NCI-H82 (cell line): ENCODE results near the gene KLK15.

ENCODE experiments used
- DNase-seq: peaks from one replicate; lab custom pipeline; 2025; lab: John Stamatoyannopoulos, UW

The KLK15 gene

GRCh38 chr19:50843701-50844221, 10.4 kb upstream of the KLK15 start:
- no peak for DNase-seq

DNA sequence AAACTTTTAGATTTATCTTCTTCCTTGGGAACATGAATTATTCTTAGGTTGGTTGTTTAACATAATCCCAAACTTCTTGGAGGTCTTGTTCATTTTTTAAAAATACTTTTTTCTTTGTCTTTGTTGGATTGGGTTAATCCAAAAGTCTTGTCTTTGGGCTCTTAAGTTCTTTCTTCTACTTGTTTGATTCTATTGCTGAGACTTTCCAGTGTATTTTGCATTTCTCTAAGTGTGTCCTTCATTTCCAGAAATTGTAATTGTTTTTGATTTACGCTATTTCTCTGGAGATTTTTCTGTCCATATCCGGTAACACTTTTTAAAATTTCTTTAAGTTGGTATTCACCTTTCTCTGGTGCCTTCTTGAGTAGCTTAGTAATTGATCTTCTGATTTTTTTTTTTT, 9.8 kb upstream of the KLK15 start:
- no peak for DNase-seq

- DNase-seq, result no peak
Measured at GRCh38 chr19:50842130-50842529, 8.8 kb upstream of the KLK15 start.

DNA sequence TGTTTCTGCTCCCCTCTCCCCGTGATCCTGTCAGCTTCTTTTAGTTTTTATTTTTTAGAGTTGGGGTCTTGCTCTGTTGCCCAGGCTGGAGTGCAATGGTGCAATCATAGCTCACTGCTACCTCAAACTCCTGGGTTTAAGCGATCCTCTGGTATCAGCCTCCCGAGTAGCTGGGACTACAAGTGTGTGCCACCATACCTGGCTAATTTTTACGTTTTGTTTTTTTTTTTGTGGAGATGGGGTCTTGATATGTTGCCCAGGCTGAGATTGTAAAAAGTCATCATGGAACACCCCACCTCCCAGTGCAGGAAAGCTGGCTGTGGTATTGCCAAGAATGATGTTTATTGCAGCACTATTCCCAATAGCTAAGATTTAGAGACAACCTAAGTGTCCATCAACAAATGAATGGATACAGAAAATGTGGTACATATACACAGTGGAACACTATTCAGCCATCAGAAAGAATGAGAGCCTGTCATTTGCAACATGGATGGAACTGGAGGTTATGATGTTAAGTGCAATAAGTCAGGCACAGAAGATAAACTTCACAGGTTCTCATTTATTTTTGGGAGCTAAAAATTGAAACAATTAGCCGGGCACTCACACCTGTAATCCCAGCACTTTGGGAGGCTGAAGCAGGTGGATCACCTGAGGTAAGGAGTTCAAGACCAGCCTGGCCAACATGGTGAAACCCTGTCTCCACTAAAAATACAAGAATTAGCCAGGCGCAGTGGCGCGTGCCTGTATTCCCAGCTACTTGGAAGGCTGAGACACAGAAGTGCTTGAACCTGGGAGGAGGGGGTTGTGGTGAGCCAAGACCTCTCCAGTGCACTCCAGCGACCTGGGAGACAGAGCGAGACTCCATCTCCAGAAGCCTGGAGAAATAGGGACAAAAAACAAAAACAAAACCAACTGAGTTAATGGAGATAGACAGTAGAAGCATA, 6.6 kb upstream of the KLK15 start:
- DNase-seq, result no peak

DNA sequence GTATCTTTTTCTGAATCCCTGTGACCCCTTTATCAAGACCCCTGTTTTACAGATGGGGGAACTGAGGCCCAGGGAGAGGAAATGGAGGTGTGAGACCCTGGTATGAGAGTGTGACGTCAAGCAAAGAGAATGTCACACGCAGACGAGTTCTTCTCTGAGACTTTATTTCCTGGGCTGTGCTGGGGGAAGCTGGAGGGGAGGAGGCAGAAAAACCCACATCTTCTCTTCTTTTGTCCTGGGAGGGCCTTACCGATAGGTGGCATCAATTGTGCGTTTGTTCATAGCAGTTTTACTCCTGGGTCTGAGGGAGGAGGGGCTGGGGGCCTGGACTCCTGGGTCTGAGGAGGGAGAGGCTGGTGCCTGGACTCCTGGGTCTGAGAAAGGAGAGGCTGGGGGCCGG, 4.9 kb upstream of the KLK15 start:
- no peak for DNase-seq

GRCh38 chr19:50837300-50837699, 3.9 kb upstream of the KLK15 start:
- no peak for DNase-seq

DNA sequence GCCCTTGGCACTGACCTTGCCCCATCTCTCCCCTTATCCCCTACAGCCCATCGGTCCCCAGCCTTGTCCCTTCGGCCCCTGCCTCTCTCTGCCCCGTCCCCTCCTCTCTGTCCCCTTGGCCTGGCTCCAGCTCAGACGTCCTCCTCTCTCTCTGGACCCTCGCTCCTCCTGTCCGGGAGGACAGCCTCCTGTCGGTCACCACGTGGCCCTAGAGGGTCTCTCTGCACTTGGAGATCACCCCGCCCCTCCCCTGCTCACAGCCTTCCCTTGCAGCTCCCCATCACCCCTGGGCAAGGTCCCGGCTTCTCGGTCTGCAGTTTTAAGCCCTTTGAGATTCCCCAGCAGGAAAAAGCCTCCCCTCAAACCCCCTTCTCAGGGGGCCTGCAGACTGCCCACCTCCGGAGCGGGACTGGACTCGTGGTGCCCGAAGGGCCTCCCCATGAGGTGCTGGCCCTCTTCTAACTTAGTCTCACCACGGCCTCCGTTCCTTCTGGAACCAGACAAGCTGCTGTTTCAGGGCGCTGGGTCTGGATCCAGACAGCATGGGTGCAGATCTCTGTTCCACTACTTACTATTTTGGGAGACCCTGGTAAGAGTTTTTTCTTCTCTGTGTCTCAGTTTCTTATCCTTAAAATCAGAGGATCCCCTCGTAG, 3.3 kb upstream of the KLK15 start:
- DNase-seq, result no peak

DNA sequence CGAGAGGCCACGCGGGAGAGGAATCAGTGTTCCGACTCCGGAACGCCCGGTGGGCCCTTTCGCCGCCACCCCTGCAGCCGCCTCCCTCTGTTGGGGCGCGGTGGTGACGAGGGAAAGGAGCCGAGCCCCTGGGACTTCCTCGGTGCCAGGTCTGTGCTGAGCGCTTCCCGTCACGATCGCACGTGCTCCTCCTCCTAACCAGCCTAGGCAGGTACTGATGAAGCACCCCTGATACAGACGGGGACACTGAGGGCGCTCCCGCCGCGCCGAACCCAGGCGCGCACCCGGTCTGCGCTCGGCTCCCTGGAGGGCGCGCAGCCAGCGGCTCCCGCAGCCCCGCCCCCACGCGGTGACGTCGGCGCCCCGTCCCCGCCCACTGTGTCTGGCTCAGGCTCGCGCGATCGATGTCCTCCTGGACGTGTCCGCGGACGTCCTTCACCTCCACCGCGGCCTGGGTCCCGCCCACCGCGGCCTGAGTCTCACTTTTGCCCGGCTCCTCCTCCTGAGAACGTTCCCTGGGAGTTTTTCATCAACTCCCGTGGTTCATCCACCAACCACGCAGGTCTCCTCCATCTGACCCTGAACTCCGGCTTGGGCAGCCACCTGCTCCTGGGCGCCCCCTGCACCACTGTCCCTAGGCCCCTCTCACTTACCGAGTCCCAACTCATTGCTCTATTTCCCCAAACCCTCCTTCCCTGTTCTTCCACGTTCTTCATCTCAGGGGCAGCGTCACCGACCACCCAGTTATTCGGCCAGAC, 2.6 kb upstream of the KLK15 start:
- peak; percentile 65 for DNase-seq

DNA sequence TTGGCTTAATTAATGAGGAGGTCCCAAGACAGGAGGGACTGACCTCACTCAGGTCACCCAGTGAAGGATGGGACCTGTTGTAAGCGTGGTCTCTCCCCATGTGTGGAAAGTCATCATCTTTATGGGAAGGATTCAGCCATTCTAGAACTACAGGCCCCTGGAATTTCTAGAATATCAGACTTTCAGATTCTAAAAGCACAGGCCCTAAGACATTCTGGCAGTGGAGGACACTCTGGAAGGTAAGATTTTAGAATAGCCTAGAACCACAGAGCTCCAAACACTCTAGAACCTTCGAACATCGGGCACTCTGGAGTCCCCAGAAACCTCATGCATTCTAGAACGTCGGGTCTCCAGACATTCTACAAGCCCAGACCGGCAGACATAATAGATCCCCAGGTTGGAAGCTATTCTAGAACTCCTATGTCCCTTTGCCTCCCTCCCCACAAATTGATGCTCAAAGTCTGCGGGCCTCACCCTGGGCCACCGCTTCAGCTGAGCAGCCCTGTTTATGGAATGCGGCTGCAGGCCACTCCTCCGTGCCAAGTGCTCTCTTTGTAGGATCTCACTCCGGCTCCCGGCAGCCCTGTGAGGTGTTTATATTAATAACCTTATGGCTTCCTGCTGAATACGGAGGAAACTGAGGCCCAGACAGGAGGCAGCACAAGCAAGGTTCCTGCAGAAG, 1.9 kb upstream of the KLK15 start:
- peak; percentile 32 for DNase-seq

GRCh38 chr19:50833802-50834167, 411 bp upstream of the KLK15 start:
- no peak for DNase-seq

DNA sequence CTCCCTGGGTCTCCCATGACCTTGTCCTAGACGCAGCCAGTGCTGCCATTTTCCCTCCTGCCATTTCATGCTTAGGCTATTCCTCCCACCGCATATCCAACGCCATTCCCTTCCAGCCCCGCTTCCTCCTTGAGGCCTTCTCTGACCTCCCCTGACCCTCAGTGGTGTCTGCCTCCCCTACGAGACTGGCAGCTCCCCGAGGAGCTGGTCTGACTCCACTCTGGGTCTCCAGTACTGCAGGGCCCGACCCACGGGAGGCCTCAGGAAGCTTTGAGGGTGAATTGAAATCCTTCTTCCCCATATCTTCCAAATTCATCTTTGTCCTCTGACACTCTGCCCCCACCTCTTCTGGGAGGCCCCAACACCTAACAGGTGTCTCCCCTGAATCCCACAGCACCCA, 708 bp downstream of the KLK15 start:
- DNase-seq, result no peak

DNA sequence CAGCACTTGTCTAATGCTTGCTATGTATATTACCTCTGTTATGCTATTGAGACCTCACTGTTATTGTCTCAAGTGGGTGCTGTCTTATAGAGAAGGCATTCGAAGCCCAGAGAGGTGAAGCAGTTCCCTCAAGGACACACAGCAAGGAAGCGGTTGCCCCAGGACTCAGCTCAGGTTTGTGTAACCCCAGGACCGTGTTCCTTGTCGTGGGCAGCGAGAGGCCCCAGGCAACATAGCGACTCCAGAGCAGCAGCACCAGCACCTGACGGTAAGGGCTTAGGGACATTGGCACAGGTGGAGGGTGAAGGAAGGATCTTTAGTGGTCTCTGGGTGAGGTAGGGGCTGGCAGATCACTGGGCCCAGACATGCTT, 2.4 kb downstream of the KLK15 start:
- no peak for DNase-seq

GRCh38 chr19:50830266-50831025, 2.9 kb downstream of the KLK15 start:
- DNase-seq, result no peak

GRCh38 chr19:50829801-50830200, 3.6 kb downstream of the KLK15 start:
- no peak for DNase-seq

GRCh38 chr19:50827476-50827875, 5.9 kb downstream of the KLK15 start:
- no peak for DNase-seq

DNA sequence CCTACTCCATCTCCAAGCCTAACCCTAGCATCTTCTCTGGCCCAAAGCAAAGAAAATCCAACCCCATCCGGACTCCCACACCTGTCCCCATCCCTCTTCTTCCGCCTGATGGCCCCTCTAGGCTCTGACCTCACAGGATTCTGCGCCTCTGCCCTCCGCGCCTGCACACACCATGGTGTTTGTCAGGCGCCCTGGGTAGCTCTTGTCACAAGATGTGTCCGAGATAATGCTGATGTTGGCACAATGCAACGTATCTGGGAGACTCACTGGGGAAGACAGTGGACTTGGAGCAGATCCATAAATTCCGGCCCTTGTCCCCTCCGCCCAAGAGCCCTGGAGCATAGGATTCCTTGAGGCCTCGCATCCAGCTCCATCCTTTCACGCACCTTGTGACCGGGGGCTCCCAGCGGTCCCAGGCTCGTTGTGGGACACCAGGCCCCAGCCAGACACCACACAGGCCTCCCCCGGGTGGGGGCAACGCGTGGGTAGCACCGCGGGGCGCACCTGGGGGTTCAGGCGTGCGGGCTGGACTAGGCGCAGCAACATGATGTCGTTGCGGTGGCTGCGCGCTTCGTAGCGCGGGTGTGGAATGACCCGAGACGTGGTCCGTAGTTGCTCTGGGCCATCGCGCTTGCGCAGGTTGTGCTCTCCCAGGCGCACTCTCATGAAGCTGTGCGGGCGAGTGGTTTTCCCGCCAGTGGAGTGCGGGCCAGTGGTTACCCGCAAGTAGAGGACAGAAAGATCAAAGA, 6.7 kb downstream of the KLK15 start:
- no peak for DNase-seq

DNA sequence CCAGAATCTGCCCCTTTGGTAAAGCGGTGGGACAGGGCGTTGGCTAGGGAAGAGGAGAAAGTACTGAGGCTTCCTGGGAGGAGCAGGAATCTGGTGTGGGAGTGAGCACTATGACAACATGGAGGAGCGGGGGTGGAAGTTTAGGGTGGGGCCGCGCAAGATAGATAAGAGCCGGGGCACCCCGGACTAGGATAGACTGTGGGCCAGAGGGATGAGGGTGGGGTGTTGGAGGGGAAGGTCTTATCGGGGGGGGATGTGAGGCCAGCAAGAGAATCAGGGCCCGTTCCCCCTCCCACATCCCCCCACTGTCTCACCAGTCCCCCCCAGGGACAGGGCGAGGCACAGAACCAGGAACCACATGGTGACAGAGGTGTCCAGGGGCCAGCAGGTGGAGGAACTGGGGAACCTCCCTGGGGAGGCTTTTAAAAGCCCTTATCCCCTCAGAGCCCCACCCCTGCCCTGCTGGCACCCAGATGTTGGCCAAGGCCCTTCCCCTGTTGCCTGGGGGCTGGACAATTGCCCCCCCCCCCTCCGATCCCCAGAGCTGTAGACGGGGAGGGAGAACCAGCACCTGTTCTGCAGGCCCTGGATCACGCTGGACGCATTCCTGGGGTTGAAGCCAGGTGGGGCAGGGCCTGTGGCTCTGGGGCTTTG, 9.9 kb downstream of the KLK15 start, which contains the start of gene KLK1:
KLK1 (minus strand) TSS at position 399 of the 654 bp plus-strand sequence; CDS start at position 360, 39 bp downstream.
- no peak for DNase-seq

- no peak for DNase-seq
Measured at GRCh38 chr19:50822661-50823208, 10.6 kb downstream of the KLK15 start.

DNA sequence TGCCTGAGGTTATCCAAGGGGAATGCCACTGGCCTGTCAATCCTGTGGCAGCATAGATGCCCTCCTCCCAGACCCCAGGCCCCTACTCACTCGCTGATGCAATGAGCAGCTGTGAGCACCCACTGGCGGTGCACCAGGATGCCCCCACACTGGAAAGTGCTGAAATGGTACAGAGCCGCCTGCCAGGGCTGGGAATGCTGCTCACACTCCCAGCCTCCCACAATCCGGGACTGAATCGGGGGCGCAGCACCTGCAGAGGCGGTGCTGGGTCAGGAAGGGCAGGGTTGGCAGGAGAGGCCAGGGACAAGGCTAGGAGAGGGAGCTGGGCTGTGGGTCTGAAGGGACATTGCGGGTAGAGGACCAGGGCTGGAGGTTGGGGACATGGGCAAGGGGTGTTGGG, 11.8 kb downstream of the KLK15 start:
- no peak for DNase-seq

- no peak for DNase-seq
Measured at GRCh38 chr19:50821248-50821612, 12.1 kb downstream of the KLK15 start.
